SK-N-SH treated with all-trans-retinoic acid at 6 μM for 48 hours (cell line): ENCODE results near the gene FOXP3.

Experiments used
- ATAC-seq: fragments of 200-7000 bp; cut with Tn5 transposase; 3 replicates; pipeline ENCODE4 v1.9.1; 2020; ENCODE audit warnings: mild to moderate bottlenecking, moderate library complexity
- BACH2 ChIP-seq: fragments of 250-450 bp; sonication (Bioruptor Pico); IDR thresholded peaks from 2 replicates; pipeline ENCODE4 v1.9.0; 2021; ENCODE audit warnings: mild to moderate bottlenecking, borderline replicate concordance
- CSDC2 ChIP-seq: fragments of 250-450 bp; sonication (Bioruptor Pico); IDR thresholded peaks from 2 replicates; pipeline ENCODE4 v1.5.0; 2020; ENCODE audit warnings: mild to moderate bottlenecking, moderate library complexity
- CSRNP3 ChIP-seq: fragments of 250-450 bp; sonication (Bioruptor Pico); IDR thresholded peaks from 2 replicates; pipeline ENCODE4 v1.5.1; 2021; ENCODE audit warnings: mild to moderate bottlenecking, moderate library complexity
- ESRRG ChIP-seq: fragments of 250-450 bp; sonication (Bioruptor Pico); IDR thresholded peaks from 2 replicates; pipeline ENCODE4 v1.6.1; 2021; ENCODE audit warnings: mild to moderate bottlenecking
- GLIS3 ChIP-seq: fragments of 250-450 bp; sonication (Bioruptor Pico); IDR thresholded peaks from 2 replicates; pipeline ENCODE4 v1.5.0; 2020; ENCODE audit warnings: mild to moderate bottlenecking, moderate library complexity
- ISL1 ChIP-seq: fragments of 250-450 bp; sonication (Bioruptor Pico); IDR thresholded peaks from 2 replicates; pipeline ENCODE4 v2.1.2; 2022; ENCODE audit warnings: mild to moderate bottlenecking, moderate library complexity
- OSR1 ChIP-seq: fragments of 250-450 bp; sonication (Bioruptor Pico); IDR thresholded peaks from 2 replicates; pipeline ENCODE4 v1.8.0; 2022; ENCODE audit warnings: moderate library complexity, mild to moderate bottlenecking, inconsistent platforms
- PPARA ChIP-seq: fragments of 250-450 bp; sonication (Bioruptor Pico); IDR thresholded peaks from 2 replicates; pipeline ENCODE4 v1.5.0; 2020; ENCODE audit warnings: mild to moderate bottlenecking, borderline replicate concordance
- RARB ChIP-seq: fragments of 250-450 bp; sonication (Bioruptor Pico); IDR thresholded peaks from 2 replicates; pipeline ENCODE4 v1.8.0; 2021; ENCODE audit warnings: mild to moderate bottlenecking, moderate library complexity
- SNAI2 ChIP-seq: fragments of 250-450 bp; sonication (Bioruptor Pico); IDR thresholded peaks from 2 replicates; pipeline ENCODE4 v1.5.0; 2020; ENCODE audit warnings: mild to moderate bottlenecking, moderate library complexity
- TCF4 ChIP-seq: fragments of 250-450 bp; sonication (Bioruptor Pico); IDR thresholded peaks from 2 replicates; pipeline ENCODE4 v1.8.0; 2021; ENCODE audit warnings: mild to moderate bottlenecking, moderate library complexity, borderline replicate concordance
- TOX ChIP-seq: fragments of 250-450 bp; sonication (Bioruptor Pico); IDR thresholded peaks from 2 replicates; pipeline ENCODE4 v1.8.0; 2021; ENCODE audit warnings: mild to moderate bottlenecking, moderate library complexity, borderline replicate concordance
- ZC3H10 ChIP-seq: fragments of 250-450 bp; sonication (Bioruptor Pico); IDR thresholded peaks from 2 replicates; pipeline ENCODE4 v1.5.1; 2021; ENCODE audit warnings: mild to moderate bottlenecking, moderate library complexity
- ZFP3 ChIP-seq: fragments of 250-450 bp; sonication (Bioruptor Pico); IDR thresholded peaks from 2 replicates; pipeline ENCODE4 v1.5.0; 2020; ENCODE audit warnings: mild to moderate bottlenecking, moderate library complexity
- ZFP30 ChIP-seq: fragments of 450-650 bp; formaldehyde crosslinking; IDR thresholded peaks from 2 replicates; pipeline ENCODE4 v1.5.0; 2022; ENCODE audit warnings: mild to moderate bottlenecking, moderate library complexity
- ZNF565 ChIP-seq: fragments of 450-650 bp; formaldehyde crosslinking; conservative IDR thresholded peaks from 2 replicates; pipeline ENCODE4 v1.5.0; 2020; ENCODE audit warnings: low read depth, mild to moderate bottlenecking, moderate library complexity
- TF ChIP-seq, protein P1 (sequence below): fragments of 250-450 bp; sonication (Bioruptor Pico); IDR thresholded peaks from 2 replicates; pipeline ENCODE4 v1.5.1; 2020; ENCODE audit warnings: low read depth, mild to moderate bottlenecking, moderate library complexity
- TF ChIP-seq, protein P2 (sequence below): fragments of 250-450 bp; sonication (Bioruptor Pico); IDR thresholded peaks from 2 replicates; pipeline ENCODE4 v1.5.0; 2020; ENCODE audit warnings: mild to moderate bottlenecking, moderate library complexity
- TF ChIP-seq, protein P3 (sequence below): fragments of 250-450 bp; sonication (Bioruptor Pico); IDR thresholded peaks from 2 replicates; pipeline ENCODE4 v1.8.0; 2020; ENCODE audit warnings: mild to moderate bottlenecking, moderate library complexity, borderline replicate concordance
- TF ChIP-seq, protein P4 (sequence below): fragments of 250-450 bp; sonication (Bioruptor Pico); IDR thresholded peaks from 2 replicates; pipeline ENCODE4 v1.8.0; 2021; ENCODE audit warnings: low read depth, mild to moderate bottlenecking, moderate library complexity, borderline replicate concordance

FOXP3 gene

DNA sequence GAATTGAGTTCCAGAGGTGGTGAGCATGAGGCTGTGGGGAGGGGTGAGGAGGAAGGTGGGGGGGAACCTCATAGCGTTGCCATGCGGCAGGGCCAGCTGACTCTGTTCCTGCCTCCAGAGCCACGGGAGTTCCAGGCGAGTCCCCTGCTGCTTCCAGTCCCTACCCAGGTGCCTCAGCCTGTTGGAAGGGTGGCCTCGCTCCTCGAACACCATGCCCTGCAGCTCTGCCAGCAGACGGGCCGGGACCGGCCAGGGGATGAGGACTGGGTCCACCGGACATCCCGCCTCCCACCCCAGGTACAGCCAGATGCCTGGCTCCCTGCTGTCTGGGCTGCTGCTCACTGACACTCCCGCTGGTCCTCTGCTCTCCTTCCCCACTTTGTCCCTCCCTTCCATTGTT is 21.3 kb downstream of the FOXP3 start:
- no peak for ATAC-seq

GRCh38 chrX:49242545-49243066 is 21.9 kb downstream of the FOXP3 start:
- no peak for ATAC-seq
- TF ChIP-seq ESRRG (no peak), ZC3H10 (CRISPR knock-in tag) (no peak), GLIS3 (no peak), ZNF565 (CRISPR knock-in tag) (no peak), OSR1 (CRISPR knock-in tag) (no peak), PPARA (CRISPR knock-in tag) (no peak), ZFP3 (no peak), CSDC2 (CRISPR knock-in tag) (no peak), ZFP30 (CRISPR knock-in tag) (no peak), RARB (CRISPR knock-in tag) (no peak), BACH2 (CRISPR knock-in tag) (no peak), SNAI2 (no peak)
- TF ChIP-seq, protein P1, sequence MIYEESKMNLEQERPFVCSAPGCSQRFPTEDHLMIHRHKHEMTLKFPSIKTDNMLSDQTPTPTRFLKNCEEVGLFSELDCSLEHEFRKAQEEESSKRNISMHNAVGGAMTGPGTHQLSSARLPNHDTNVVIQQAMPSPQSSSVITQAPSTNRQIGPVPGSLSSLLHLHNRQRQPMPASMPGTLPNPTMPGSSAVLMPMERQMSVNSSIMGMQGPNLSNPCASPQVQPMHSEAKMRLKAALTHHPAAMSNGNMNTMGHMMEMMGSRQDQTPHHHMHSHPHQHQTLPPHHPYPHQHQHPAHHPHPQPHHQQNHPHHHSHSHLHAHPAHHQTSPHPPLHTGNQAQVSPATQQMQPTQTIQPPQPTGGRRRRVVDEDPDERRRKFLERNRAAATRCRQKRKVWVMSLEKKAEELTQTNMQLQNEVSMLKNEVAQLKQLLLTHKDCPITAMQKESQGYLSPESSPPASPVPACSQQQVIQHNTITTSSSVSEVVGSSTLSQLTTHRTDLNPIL = no peak
- TF ChIP-seq, protein P2, sequence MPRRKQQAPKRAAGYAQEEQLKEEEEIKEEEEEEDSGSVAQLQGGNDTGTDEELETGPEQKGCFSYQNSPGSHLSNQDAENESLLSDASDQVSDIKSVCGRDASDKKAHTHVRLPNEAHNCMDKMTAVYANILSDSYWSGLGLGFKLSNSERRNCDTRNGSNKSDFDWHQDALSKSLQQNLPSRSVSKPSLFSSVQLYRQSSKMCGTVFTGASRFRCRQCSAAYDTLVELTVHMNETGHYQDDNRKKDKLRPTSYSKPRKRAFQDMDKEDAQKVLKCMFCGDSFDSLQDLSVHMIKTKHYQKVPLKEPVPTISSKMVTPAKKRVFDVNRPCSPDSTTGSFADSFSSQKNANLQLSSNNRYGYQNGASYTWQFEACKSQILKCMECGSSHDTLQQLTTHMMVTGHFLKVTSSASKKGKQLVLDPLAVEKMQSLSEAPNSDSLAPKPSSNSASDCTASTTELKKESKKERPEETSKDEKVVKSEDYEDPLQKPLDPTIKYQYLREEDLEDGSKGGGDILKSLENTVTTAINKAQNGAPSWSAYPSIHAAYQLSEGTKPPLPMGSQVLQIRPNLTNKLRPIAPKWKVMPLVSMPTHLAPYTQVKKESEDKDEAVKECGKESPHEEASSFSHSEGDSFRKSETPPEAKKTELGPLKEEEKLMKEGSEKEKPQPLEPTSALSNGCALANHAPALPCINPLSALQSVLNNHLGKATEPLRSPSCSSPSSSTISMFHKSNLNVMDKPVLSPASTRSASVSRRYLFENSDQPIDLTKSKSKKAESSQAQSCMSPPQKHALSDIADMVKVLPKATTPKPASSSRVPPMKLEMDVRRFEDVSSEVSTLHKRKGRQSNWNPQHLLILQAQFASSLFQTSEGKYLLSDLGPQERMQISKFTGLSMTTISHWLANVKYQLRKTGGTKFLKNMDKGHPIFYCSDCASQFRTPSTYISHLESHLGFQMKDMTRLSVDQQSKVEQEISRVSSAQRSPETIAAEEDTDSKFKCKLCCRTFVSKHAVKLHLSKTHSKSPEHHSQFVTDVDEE (CRISPR knock-in tag) = no peak
- TF ChIP-seq, protein P3, sequence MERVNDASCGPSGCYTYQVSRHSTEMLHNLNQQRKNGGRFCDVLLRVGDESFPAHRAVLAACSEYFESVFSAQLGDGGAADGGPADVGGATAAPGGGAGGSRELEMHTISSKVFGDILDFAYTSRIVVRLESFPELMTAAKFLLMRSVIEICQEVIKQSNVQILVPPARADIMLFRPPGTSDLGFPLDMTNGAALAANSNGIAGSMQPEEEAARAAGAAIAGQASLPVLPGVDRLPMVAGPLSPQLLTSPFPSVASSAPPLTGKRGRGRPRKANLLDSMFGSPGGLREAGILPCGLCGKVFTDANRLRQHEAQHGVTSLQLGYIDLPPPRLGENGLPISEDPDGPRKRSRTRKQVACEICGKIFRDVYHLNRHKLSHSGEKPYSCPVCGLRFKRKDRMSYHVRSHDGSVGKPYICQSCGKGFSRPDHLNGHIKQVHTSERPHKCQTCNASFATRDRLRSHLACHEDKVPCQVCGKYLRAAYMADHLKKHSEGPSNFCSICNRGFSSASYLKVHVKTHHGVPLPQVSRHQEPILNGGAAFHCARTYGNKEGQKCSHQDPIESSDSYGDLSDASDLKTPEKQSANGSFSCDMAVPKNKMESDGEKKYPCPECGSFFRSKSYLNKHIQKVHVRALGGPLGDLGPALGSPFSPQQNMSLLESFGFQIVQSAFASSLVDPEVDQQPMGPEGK (CRISPR knock-in tag) = no peak

More for the DNA sequence above, 21.3 kb downstream of the FOXP3 start:
- TF ChIP-seq BACH2 (CRISPR knock-in tag) (no peak), SNAI2 (no peak), ESRRG (no peak), ZC3H10 (CRISPR knock-in tag) (no peak), TOX (CRISPR knock-in tag) (no peak), ISL1 (CRISPR knock-in tag) (no peak), RARB (CRISPR knock-in tag) (no peak), ZFP30 (CRISPR knock-in tag) (no peak), ZFP3 (no peak), CSRNP3 (CRISPR knock-in tag) (no peak)
- TF ChIP-seq, protein P4, sequence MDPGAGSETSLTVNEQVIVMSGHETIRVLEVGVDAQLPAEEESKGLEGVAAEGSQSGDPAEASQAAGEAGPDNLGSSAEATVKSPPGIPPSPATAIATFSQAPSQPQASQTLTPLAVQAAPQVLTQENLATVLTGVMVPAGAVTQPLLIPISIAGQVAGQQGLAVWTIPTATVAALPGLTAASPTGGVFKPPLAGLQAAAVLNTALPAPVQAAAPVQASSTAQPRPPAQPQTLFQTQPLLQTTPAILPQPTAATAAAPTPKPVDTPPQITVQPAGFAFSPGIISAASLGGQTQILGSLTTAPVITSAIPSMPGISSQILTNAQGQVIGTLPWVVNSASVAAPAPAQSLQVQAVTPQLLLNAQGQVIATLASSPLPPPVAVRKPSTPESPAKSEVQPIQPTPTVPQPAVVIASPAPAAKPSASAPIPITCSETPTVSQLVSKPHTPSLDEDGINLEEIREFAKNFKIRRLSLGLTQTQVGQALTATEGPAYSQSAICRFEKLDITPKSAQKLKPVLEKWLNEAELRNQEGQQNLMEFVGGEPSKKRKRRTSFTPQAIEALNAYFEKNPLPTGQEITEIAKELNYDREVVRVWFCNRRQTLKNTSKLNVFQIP = no peak

DNA sequence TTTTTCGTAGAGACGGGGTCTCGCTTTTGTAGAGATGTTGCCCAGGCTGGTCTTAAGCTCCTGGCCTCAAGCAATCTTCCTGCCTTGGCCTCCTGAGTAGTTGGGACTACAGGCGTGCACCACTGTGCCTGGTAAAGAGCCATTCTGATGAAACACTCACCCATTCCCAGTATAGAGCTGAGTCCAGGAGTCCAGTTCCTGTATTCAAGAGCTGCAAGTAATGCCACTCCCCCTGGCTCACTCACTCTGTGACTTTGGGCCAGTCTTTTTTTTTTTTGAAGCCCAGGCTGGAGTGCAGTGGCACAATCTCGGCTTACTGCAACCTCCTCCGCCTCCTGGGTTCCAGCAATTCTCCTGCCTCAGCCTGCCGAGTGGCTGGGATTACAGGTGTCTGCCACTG is 25.8 kb downstream of the FOXP3 start:
- TF ChIP-seq ESRRG (no peak), ZNF565 (CRISPR knock-in tag) (no peak), TCF4 (CRISPR knock-in tag) (no peak), GLIS3 (no peak), CSDC2 (CRISPR knock-in tag) (no peak), CSRNP3 (CRISPR knock-in tag) (no peak)
- TF ChIP-seq, protein P3 (CRISPR knock-in tag) = no peak
- TF ChIP-seq, protein P2 (CRISPR knock-in tag) = no peak
- ATAC-seq = no peak
